ENCODE data around the gene NOL4L. TPM values are rescaled to one million over a fixed set of nuclear protein-coding genes. Genes with fewer than 3 reads are reported as not detected.

The NOL4L gene
- total RNA-seq, 1 donor from 2014 or later, result 18.0 TPM

DNA sequence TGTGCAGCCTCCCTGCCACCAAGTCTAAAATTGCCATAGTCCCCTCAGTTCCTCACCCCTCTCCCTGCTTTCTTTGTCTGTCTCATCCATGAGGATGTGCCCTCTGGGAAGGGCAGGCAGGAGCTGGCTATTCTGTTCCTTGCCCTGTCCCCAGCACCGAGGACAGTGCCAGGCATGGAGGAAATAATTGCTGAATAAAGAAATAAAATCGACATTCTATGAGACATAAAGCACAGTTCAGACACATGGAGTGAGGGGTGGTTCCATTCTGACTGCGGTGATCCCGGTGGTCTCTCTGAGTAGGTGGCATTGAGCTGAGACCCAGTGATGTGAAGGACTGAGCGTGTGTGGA lies 23.5 kb upstream of the NOL4L start:
- intact Hi-C loops (cut with micrococcal nuclease), result no loop called here
- Mint-ChIP-seq H3K27me3 (peaks cover 2% of the 10 kb centered on the region), H3K4me1 (no peaks in the 10 kb centered on the region), H3K9me3 (no peaks in the 10 kb centered on the region), H3K36me3 (ENCODE audit: low read depth) (no peaks in the 10 kb centered on the region), H3K4me3 (no peak overlapping the region), H3K27ac (no peak overlapping the region)
- no peak for DNase-seq

DNA sequence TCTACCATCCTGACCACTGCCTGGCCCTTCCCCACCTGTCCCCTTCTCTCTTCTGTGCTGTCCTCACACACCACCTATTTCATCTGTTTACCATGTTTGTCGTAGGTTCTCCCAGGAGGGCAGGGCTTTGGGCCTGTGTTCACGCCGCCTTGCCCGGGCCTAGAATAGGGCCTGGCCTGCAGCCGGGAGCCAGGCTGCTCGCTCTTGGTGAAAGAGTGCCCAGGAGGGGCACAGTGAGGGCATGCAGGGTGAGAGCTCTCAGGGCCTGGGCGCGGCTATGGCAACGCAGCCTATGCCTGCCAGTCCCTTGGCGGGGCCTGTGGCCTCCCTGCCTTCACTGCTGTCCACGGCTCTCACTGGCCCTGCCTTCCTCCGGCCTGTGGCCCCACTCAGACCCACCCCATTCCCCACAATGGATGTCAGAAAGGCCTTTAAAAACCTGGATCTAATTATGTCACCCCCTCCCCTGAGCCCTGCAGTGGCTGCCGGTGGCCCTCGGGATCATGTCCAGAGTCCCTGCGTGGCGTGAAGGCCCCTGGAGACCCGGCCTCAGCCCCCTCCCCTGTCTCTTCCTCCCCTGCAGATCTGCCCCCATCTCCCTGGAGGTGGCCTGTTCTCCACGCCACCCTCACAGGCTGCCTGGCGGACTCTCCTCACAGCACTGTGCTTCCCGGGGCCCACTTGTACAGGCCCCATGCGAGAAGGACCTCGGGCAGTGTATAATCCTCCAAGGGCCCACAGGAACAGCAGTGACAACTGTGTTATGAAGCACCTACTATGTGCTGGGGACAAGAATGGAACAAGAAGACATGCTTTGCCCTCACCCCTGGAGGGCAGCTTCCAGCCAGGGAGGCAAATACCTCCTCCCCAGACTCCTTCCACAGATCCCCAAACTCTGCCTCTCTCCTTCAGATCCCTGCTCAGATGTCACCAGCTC lies 22.9 kb upstream of the NOL4L start:
- Mint-ChIP-seq H3K27ac (no peak overlapping the region), H3K9me3 (no peaks in the 10 kb centered on the region), H3K4me3 (no peak overlapping the region), H3K4me1 (no peaks in the 10 kb centered on the region), H3K36me3 (ENCODE audit: low read depth) (no peaks in the 10 kb centered on the region), H3K27me3 (peaks cover 2% of the 10 kb centered on the region)
- no peak for DNase-seq
- intact Hi-C loops (cut with micrococcal nuclease), result no loop called here

DNA sequence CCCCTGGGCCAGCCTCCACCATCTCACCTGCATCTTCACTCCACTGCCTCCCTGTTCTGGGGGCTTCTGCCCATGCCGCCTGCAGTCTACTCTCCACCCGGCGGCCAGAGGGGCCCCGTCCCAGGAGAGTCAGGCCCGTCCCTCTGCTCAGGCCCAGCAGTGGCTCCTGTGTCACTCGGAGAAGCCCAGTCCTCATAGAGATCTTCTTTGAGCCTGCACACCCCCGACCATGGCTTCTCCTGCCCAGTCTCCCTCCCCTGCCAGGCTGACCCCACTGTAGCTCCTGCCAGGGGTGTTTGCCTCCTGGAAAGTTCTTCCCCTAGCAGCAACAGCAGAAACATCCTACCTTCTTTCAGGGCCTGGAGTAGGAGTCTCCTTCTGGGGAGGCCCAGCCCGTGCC lies 22.2 kb upstream of the NOL4L start:
- Mint-ChIP-seq H3K4me3 (no peak overlapping the region), H3K27ac (no peak overlapping the region), H3K36me3 (ENCODE audit: low read depth) (no peaks in the 10 kb centered on the region), H3K9me3 (no peaks in the 10 kb centered on the region), H3K27me3 (peaks cover 2% of the 10 kb centered on the region), H3K4me1 (no peaks in the 10 kb centered on the region)
- intact Hi-C loops (cut with micrococcal nuclease), result no loop called here
- no peak for DNase-seq

DNA sequence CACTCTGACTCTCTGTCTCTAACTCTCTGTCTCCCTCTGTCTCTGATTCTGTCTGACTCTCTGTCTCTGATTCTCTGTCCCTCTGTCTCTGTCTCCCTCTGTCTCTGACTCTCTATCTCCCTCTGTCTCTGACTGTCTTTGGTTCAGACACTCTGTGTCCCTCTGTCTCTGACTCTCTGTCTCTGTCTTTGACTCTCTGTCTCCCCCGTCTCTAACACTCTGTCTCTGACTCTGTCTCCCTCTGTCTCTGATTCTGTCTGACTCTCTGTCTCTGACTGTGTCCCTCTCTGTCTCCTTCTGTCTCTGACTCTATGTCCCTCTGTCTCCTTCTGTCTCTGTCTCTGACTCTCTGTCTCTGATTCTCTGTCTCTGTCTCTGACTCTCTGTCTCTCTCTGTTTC lies 21.7 kb upstream of the NOL4L start:
- no peak overlapping the region for H3K4me3 Mint-ChIP-seq
- no peak overlapping the region for H3K27ac Mint-ChIP-seq
- DNase-seq, result no peak
- intact Hi-C loops (cut with micrococcal nuclease), result no loop called here
- H3K4me1 Mint-ChIP-seq, result no peaks in the 10 kb centered on the region
- H3K36me3 Mint-ChIP-seq (ENCODE audit: low read depth), result no peaks in the 10 kb centered on the region
- H3K27me3 Mint-ChIP-seq, result peaks cover 2% of the 10 kb centered on the region
- H3K9me3 Mint-ChIP-seq, result no peaks in the 10 kb centered on the region

DNA sequence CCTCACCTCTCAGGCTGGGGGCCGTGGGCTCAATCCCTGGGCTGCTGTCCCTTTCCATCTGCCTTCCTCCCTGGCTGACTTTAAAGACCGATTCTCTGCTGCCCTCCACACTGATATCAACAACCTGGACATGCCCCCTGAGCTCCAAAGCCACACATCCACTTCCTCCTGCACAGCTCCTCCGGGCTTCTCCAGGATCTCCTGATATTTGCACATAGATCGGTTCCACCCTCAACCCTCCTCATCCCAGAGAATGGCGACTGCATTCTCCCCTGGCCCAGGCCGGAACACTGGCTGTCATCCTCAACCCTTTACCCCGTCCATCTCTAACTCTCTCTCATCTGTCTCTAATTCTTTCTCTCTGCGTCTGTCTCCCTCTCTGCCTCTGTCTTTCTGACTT lies 21.0 kb upstream of the NOL4L start:
- no peaks in the 10 kb centered on the region for H3K9me3 Mint-ChIP-seq
- DNase-seq, result no peak
- no peak overlapping the region for H3K4me3 Mint-ChIP-seq
- peaks cover 2% of the 10 kb centered on the region for H3K27me3 Mint-ChIP-seq
- H3K4me1 Mint-ChIP-seq, result no peaks in the 10 kb centered on the region
- no peaks in the 10 kb centered on the region for H3K36me3 Mint-ChIP-seq (ENCODE audit: low read depth)
- no peak overlapping the region for H3K27ac Mint-ChIP-seq
- intact Hi-C loops (cut with micrococcal nuclease), result no loop called here

DNA sequence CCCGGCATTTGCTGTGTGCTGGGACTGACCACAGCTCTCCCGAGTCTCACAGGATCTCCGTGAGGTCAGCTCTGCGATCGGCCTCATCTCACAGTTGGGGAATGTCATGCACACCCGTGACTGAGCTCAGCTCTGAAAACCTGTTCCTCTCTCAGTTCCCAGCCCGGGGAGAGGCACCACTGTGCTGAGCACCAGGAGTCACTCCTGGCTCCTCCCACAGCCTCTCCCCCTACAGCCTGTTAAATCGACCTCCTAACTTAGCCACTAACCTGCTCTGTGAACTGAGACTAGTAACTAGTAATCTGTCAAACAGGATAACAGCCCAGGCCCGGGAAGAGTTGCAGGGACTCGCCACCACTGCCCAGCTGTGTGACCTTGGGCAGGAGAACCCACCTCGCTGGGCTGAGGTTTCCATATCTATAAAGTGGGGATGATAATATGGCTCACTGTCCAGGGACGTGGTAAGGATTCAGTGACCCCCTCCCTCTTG lies 20.1 kb upstream of the NOL4L start:
- no peak for DNase-seq
- no peak overlapping the region for H3K27ac Mint-ChIP-seq
- H3K4me1 Mint-ChIP-seq, result no peaks in the 10 kb centered on the region
- no peaks in the 10 kb centered on the region for H3K36me3 Mint-ChIP-seq (ENCODE audit: low read depth)
- H3K27me3 Mint-ChIP-seq, result peaks cover 2% of the 10 kb centered on the region
- H3K9me3 Mint-ChIP-seq, result no peaks in the 10 kb centered on the region
- intact Hi-C loops (cut with micrococcal nuclease), result no loop called here
- no peak overlapping the region for H3K4me3 Mint-ChIP-seq

DNA sequence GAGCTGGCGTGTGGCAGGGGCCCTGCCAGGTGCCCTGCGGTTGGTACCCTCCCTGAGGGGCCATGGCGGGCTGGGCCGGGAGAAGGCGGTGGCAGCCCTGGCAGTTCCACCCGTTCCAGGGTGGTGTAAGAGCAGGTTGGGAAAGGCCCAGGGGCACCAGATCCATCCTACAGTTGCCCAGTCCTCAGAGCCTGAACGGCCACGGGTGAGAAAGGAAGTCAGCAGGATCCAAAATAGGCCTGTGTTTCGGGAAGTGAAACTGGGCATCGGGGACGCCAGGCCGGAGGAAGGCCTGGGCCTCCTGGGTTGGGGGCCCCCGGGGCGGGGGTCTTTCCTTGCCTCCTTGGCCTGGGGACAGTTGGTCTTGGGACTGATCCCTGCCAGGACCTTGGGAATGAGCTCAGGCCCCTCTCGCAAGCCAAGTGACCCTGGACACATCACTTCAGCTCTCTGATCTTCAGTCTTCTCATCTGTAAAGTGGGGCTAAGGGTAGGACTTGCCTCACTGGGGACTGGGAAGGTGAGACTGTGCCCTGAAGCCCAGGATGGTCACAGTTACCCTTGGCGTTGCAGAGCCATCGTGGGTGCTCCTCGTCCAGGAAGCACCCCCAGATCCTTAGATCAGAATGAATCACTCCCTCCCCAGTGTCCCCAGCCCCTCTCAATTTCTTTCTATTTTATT lies 18.1 kb upstream of the NOL4L start:
- Mint-ChIP-seq H3K36me3 (ENCODE audit: low read depth) (no peaks in the 10 kb centered on the region), H3K4me1 (no peaks in the 10 kb centered on the region), H3K27ac (no peak overlapping the region), H3K27me3 (peaks cover 2% of the 10 kb centered on the region), H3K4me3 (no peak overlapping the region), H3K9me3 (no peaks in the 10 kb centered on the region)
- DNase-seq, result no peak
- intact Hi-C loops (cut with micrococcal nuclease), result no loop called here

DNA sequence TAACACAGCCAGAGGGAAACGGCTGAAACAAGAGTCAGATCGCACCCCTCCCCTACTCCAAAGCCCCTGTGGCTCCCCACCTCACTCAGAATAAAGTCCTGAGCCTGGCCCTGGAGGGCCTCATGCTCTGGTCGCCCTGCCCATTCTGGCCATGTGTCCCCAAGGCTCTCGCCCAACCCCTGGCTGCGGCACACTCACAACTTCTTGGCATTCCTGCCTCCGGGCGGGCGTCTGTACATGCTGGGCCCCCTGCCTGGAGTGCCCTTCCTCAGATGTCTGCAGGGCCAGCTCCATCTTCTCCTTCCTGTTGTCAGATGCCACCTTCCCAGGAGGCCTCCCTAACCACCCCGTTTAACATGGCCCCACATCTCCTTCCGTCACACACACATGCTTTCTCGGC lies 17.1 kb upstream of the NOL4L start:
- Mint-ChIP-seq H3K4me3 (no peak overlapping the region), H3K9me3 (no peaks in the 10 kb centered on the region), H3K36me3 (ENCODE audit: low read depth) (no peaks in the 10 kb centered on the region), H3K27me3 (peaks cover 2% of the 10 kb centered on the region), H3K4me1 (no peaks in the 10 kb centered on the region), H3K27ac (no peak overlapping the region)
- no peak for DNase-seq
- intact Hi-C loops (cut with micrococcal nuclease), result no loop called here

DNA sequence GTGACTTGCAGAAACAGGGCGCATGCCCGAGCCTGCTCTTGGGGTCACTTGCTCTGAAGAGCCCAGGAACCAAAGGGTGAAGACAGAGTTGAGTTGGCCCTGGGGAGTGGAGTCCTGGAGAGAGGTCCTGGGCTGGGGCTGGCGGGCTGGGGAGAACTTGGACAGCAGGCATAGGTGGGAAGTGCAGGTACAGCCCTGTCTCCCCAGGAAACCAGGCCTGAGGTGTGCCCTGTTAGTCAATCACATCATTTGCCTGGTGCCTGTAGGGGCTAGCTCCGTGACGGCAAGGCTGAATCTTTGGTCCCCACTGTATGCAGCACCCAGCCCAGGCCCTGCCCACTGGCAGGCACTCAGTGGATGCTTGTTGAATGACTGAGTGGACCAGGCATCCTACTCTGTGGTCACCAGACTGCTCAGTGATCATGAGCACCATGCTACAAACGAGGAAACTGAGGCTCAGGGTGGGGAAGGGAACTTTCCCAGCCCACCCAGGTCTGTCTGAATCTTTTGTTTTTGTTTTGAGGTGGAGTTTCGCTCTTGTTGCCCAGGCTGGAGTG lies 15.6 kb upstream of the NOL4L start:
- no peak for DNase-seq
- peaks cover 4% of the 10 kb centered on the region for H3K4me1 Mint-ChIP-seq
- peaks cover 2% of the 10 kb centered on the region for H3K27me3 Mint-ChIP-seq
- intact Hi-C loops (cut with micrococcal nuclease), result no loop called here
- H3K4me3 Mint-ChIP-seq, result no peak overlapping the region
- no peaks in the 10 kb centered on the region for H3K36me3 Mint-ChIP-seq (ENCODE audit: low read depth)
- H3K27ac Mint-ChIP-seq, result no peak overlapping the region
- no peaks in the 10 kb centered on the region for H3K9me3 Mint-ChIP-seq

DNA sequence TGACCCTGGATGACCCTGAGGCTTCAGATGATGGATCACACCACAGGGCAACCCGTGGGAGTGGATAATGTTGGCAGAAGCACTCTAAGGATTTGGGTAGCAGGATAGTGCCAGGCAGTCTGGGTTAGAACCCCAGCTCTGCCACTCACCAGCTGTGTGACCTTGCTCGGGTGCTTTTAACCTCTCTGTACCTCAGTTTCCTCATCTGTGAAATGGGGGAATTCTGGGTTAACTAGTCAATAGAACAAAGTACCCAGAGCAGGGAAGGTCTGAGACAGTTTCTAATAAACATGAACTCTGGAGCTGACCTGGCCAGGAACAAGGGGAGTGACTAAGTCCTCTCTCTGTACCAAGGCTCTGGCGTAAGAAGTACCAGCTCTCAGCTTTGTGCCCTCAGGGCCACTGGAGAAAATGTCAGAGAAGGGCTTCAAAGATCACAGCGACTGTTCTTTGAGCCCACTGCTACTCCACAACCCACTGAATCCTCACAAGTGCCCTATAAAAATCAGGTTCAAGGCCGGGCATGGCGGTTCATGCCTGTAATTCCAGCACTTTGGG lies 14.7 kb upstream of the NOL4L start:
- H3K9me3 Mint-ChIP-seq, result no peaks in the 10 kb centered on the region
- intact Hi-C loops (cut with micrococcal nuclease), result no loop called here

DNA sequence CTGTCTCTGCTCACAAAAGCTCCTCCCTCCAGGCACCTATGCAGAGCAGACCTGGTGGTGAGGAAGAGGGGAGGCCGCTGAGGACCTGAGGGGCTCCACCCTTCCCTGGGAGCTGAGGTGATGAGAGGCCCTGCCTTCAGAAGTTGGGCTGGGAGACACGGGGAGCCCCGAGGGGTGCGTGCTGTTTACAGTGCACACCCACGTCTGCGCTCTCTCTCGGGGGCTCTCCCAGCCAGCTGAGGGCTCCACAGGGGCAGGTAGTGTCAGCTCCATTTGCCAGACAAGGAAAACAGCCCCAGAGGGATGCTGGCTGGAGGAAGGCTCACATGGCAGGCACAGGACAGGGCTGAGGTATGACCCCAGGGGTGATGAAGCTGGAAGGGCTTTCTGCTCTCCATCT lies 13.5 kb upstream of the NOL4L start:
- Mint-ChIP-seq H3K4me1 (peaks cover 6% of the 10 kb centered on the region), H3K27ac (no peak overlapping the region), H3K36me3 (ENCODE audit: low read depth) (no peaks in the 10 kb centered on the region), H3K27me3 (no peaks in the 10 kb centered on the region), H3K4me3 (no peak overlapping the region), H3K9me3 (no peaks in the 10 kb centered on the region)
- intact Hi-C loops (cut with micrococcal nuclease), result no loop called here
- no peak for DNase-seq

More for the DNA sequence above, 14.7 kb upstream of the NOL4L start:
- DNase-seq, result no peak
- no peaks in the 10 kb centered on the region for H3K36me3 Mint-ChIP-seq (ENCODE audit: low read depth)
- no peak overlapping the region for H3K27ac Mint-ChIP-seq
- peaks cover 4% of the 10 kb centered on the region for H3K4me1 Mint-ChIP-seq
- H3K27me3 Mint-ChIP-seq, result peaks cover 2% of the 10 kb centered on the region
- H3K4me3 Mint-ChIP-seq, result no peak overlapping the region

DNA sequence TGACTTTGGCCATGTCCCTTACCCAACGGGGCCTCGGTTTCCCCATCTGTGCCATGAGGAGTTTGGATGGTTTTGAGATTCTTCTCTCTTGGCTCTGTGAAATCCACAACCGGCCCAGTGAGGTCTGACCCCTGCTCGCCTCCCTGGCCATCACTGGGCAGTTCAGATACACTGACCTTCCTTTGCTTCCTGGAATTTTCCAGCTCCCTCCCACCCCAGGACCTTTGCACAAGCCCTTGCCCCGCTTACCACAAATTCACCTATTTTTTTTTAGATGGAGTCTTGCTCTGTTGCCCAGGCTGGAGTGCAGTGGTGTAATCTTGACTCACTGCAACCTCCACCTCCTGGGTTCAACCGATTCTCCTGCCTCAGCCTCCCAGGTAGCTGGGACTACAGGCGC lies 12.6 kb upstream of the NOL4L start:
- peaks cover 10% of the 10 kb centered on the region for H3K4me1 Mint-ChIP-seq
- no peak overlapping the region for H3K27ac Mint-ChIP-seq
- no peaks in the 10 kb centered on the region for H3K27me3 Mint-ChIP-seq
- no peak overlapping the region for H3K4me3 Mint-ChIP-seq
- no peaks in the 10 kb centered on the region for H3K36me3 Mint-ChIP-seq (ENCODE audit: low read depth)
- H3K9me3 Mint-ChIP-seq, result no peaks in the 10 kb centered on the region
- DNase-seq, result no peak
- intact Hi-C loops (cut with micrococcal nuclease), result no loop called here

DNA sequence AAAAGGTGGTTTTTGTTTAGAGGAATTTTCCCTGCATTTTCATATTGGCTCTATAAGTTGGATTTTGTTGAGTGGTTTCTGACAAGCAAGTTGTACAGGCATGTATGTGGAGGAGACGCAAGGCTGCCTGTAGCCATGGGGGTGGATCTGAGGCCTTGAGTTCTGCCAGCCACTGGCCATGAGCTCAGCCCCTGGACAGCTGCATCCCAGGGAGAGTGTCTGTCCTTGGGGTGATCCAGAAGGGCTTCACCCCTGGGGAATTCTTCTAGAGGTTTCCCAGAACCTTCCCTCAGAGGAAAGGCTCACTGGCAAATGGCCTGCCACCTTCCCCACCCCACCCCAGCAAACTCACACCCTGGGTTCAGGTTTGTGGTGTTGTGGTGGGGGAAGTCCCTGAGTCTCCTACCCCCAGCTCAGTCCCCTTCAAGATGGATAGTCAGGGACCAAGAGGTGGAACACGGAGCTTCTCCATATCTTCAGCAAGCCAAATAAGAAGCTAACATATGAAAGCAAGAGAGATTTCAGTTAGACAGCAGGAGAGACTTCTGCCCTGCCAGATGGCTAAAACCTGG lies 11.6 kb upstream of the NOL4L start:
- no peak for DNase-seq
- intact Hi-C loops (cut with micrococcal nuclease), result no loop called here
- Mint-ChIP-seq H3K36me3 (ENCODE audit: low read depth) (no peaks in the 10 kb centered on the region), H3K27ac (no peak overlapping the region), H3K27me3 (no peaks in the 10 kb centered on the region), H3K4me3 (no peak overlapping the region), H3K4me1 (peaks cover 10% of the 10 kb centered on the region), H3K9me3 (no peaks in the 10 kb centered on the region)

DNA sequence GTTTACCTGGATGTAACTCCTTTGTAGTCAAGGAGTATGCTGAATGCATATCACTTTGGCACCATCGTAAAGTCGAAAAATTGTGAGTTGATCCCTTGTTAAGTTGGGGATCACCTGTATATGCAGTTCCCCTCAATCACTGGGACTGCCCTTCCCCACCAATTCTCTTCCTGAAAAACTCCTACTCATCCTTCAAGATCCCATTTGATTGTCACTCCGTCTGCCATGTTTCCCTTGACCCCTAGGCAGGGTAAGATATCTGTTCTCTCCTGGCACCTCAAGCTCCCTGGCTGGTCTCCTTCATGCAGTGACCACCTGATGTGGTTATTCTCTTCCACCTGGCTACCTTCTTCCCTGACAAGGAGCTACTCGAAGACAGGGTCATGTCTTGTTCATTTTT lies 10.0 kb upstream of the NOL4L start:
- Mint-ChIP-seq H3K9me3 (no peaks in the 10 kb centered on the region), H3K4me1 (peaks cover 10% of the 10 kb centered on the region), H3K27me3 (peaks cover 3% of the 10 kb centered on the region), H3K4me3 (no peak overlapping the region), H3K36me3 (ENCODE audit: low read depth) (no peaks in the 10 kb centered on the region), H3K27ac (no peak overlapping the region)
- no peak for DNase-seq
- intact Hi-C loops (cut with micrococcal nuclease), result no loop called here

Measured in activated CD4-positive, alpha-beta T cell treated with anti-CD3 and anti-CD28 coated beads, Interleukin-2, amount 10 ng/mL, durations not matched to agents 24 days and 14 days (primary cell).